H4 (cell line): ENCODE measurements around the gene TMED4. TPM values are rescaled to one million over a fixed set of nuclear protein-coding genes. Genes with fewer than 3 reads are reported as not detected.

Experiments
- DNase-seq: peaks from one replicate; pipeline ENCODE4 v3.0.0-alpha.2; 2015; ENCODE audit warnings: low spot score
- total RNA-seq: library from RNA; depleted of rRNA; stranded (reverse); fragments of >200 nt; shearing (Covaris generic); gene quantifications from 2 replicates; pipeline ENCODE4 v1.2.3, GENCODE V29; 2014; rRNA removed

Gene TMED4
- total RNA-seq, 1 experiment from 2014 or later = 289 TPM

- peak; percentile 12 for DNase-seq
Measured at GRCh38 chr7:44540592-44541027, 41.4 kb downstream of the TMED4 start.

GRCh38 chr7:44539669-44540506, 42.1 kb downstream of the TMED4 start:
- DNase-seq = peak; percentile 14

- peak; percentile 21 for DNase-seq
Measured at GRCh38 chr7:44538798-44539668, 43.0 kb downstream of the TMED4 start.

DNA sequence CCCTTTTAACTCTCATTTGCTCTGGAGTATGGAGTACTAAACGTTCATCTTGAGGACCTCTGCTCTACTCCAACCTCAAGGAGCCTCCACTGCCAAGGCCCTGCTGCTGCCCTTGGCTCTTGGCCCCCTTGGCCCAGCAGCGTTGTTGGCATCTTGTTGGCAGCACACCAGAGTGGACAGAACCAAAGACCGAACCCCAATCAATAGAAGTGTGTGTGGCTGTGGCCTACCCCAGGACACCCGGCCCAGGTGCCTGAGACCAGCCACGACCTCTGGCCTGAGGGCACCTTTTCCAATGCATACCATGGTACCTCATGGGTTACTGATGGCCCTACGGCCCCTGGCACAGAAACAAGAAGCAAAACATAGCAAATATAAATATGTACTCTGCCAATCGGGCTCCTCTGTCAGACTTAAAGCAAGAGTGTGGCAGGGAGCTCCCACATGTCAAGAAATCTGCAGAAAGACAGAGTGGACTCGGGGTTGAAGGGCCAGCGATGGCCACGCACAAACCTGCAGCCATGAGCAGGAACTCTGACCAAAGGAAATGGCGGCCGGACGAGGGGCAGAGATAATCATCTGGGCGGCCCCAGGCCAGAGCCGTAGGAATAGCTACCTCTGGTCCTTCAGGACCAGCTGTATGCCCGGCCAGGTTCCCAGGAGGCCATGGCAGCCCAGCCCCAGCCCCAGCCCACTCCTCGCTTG, 43.8 kb downstream of the TMED4 start:
- no peak for DNase-seq

GRCh38 chr7:44537442-44537841, 44.6 kb downstream of the TMED4 start:
- no peak for DNase-seq

DNA sequence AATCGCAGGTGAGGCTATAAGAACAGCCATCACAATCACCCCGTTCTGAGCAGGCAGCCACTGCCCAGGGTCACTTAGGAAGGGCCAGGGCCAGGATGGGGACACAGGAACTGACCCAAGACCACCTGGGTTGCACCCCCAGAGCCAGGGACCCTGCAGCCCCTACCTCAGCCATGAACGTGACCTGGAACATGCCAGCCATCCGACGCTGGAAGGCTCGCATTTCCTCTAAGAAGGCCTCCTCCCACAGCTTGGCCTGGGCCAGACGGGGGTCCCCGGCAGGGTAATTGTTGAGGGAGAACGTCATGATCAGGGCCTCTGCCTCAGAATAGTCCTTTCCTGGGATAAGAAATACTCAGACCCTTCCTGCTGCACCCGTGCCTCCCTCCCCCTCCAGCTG, 45.9 kb downstream of the TMED4 start:
- DNase-seq = no peak

GRCh38 chr7:44535348-44536064, 46.5 kb downstream of the TMED4 start:
- DNase-seq = no peak

- peak; percentile 73 for DNase-seq
Measured at GRCh38 chr7:44534501-44534900, 47.5 kb downstream of the TMED4 start.

DNA sequence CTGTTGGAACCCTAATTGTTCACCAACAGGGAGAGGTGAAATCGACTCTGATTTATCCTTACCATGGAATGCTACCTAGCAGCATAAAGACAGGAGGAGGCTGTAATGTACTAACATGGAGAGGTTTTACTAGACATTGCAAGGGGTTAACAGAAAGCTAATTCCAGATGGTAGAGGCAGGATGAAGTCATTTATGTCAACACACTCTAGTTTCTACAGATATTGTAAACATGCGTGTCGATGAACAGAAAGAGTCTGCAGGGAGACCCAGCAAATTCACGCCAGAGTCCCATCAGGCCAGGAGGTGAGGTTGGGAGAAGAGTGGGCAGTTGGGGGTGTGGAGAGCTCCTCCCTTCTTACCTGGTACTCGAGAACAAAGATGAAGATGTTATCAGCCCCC, 47.9 kb downstream of the TMED4 start:
- no peak for DNase-seq

- no peak for DNase-seq
Measured at GRCh38 chr7:44533301-44534055, 48.6 kb downstream of the TMED4 start.

DNA sequence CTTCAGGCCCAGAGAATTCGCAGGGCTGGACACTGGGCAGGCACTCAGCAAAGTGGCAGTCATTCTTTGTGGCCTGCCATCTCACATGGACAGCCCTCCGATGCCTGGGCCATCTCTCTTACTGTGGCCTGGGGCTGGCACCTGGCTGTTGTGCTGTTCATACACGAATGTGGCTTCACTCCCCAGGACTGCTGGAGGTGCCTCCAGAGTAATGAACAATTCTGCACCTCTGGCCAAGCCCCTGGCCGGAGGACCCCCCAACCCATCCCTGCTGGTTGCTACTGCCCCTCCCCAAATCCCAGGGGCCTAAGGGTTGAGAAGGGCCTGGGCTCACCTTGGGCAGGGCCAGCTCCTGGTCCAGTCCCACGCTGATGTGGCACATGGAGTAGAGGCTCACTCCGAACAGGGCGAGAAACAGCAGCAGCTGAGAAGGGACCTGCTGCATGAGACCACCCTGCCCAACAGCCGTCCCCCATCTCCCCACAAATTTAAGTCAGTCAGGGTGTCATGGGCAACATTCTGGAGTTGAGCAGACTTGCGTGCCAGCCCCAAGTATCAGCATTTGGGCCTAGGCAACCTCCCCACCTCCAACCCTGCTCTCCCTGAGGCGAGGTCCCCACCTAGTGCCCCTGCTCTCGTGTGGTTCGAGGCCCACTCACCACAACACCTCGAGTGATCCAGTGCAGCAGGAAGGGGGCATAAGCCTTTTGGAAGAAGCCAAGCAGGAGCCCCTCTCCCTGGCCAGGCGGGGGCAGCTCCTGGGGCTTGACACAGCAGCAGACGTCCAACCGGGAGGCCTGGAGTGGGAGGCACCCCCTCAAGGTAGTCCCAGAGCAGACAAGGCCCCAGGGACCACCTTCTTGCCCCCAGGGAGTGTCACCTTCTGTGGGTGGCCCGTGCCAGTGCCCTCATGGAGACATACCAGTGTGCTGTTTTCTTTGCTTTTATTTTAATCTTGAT, 50.3 kb downstream of the TMED4 start:
- DNase-seq = no peak

DNA sequence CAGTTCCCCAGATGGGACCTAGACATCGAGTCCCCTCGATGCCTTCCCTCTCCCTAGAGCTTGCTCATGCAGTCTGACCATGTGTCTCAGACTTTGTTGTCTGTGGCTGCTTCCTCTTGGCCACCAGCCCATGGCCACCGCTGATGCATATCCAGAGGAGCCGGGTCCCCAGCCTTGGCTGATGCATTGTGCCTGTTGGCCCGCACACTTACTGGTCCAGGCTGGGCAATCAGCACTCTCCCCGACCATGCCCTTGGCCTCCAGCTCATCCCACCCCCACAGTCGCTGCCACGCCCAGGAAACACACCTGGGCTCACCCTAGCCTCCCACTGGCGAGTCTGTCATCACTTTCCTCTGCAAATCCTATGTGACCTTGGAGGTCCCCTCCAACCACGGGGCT, 51.0 kb downstream of the TMED4 start:
- no peak for DNase-seq

Other genes starting within 250 kb of the TMED4 start
- 81.1 and 99.4 TPM in 2 replicates for gene NUDCD3, start 91.6 kb downstream of the TMED4 start, total RNA-seq
- gene NPC1L1, start 40.9 kb downstream of the TMED4 start, total RNA-seq = 0.10 TPM in 1 of 2 replicates, not detected in the other
- 166 and 182 TPM in 2 replicates for gene DDX56, start 8.3 kb downstream of the TMED4 start, total RNA-seq
- 67.1 and 93.7 TPM in 2 replicates for gene OGDH, start 24.4 kb upstream of the TMED4 start, total RNA-seq
- gene ZMIZ2, start 166.6 kb upstream of the TMED4 start, total RNA-seq = 3.9 and 4.6 TPM in 2 replicates
- gene PPIA, start 214.4 kb upstream of the TMED4 start, total RNA-seq = 13,857 and 15,820 TPM in 2 replicates